Endometrial microvascular endothelial cells (primary cell): ENCODE data around the gene SULF2. TPM values are rescaled to one million over a fixed set of nuclear protein-coding genes. Genes with fewer than 3 reads are reported as not detected.
"Not testable (repeated sequence)": the region's sequence is repeated elsewhere in the genome, so short reads cannot be mapped to it uniquely, and the experiment has no call there.

Experiments used
- in situ Hi-C: cut with HindIII; loops from 2 replicates; pipeline ENCODE4 v1.10.0; 2017; ENCODE audit warnings: low sequenced_read_pairs, low pct_unique_long_range_greater_than_20kb; ENCODE audit errors: inconsistent ontology term
- total RNA-seq: library from RNA; depleted of rRNA; stranded (reverse); fragments of >200 nt; gene quantifications from one replicate; pipeline ENCODE4 v1.2.3, GENCODE V29; 2015; ENCODE audit errors: inconsistent ontology term

Gene SULF2
- total RNA-seq, 1 donor from 2014 or later = 59.9 TPM

GRCh38 chr20:47809161-47809960 is 24.1 kb upstream of the SULF2 start:
- in situ Hi-C loops = no loop called here

GRCh38 chr20:47805951-47806350 is 20.7 kb upstream of the SULF2 start:
- in situ Hi-C loops = no loop called here

- in situ Hi-C loops = not testable (repeated sequence)
These were observed 19.7 kb upstream of the SULF2 start for GRCh38 chr20:47804972-47805371.

- in situ Hi-C loops = not testable (repeated sequence)
These were observed 19.0 kb upstream of the SULF2 start for GRCh38 chr20:47804224-47804825.

GRCh38 chr20:47802975-47803374 is 17.7 kb upstream of the SULF2 start:
- in situ Hi-C loops = no loop called here

- in situ Hi-C loops = no loop called here
These were observed 17.1 kb upstream of the SULF2 start for GRCh38 chr20:47802226-47802920.

- in situ Hi-C loops = no loop called here
These were observed 16.5 kb upstream of the SULF2 start for GRCh38 chr20:47801759-47802158.

- in situ Hi-C loops = no loop called here
These were observed 15.8 kb upstream of the SULF2 start for GRCh38 chr20:47801079-47801478.

- in situ Hi-C loops = no loop called here
These were observed 15.3 kb upstream of the SULF2 start for GRCh38 chr20:47800623-47801022.

GRCh38 chr20:47799116-47799715 is 13.9 kb upstream of the SULF2 start:
- in situ Hi-C loops = loop anchor here (25.0 kb wide), 1 partner anchor 112 kb away; no protein-coding TSS in a partner anchor

- in situ Hi-C loops = loop anchor here (25.0 kb wide), 1 partner anchor 110 kb away; no protein-coding TSS in a partner anchor
These were observed 11.7 kb upstream of the SULF2 start for GRCh38 chr20:47796971-47797370.

- in situ Hi-C loops = loop anchor here (25.0 kb wide), 1 partner anchor 108 kb away; no protein-coding TSS in a partner anchor
These were observed 10.1 kb upstream of the SULF2 start for GRCh38 chr20:47795214-47795907.

GRCh38 chr20:47794264-47794663 is 9.0 kb upstream of the SULF2 start:
- in situ Hi-C loops = loop anchor here (25.0 kb wide), 1 partner anchor 107 kb away; no protein-coding TSS in a partner anchor

GRCh38 chr20:47792021-47792618 is 6.8 kb upstream of the SULF2 start:
- in situ Hi-C loops = loop anchor here (25.0 kb wide), 1 partner anchor 105 kb away; no protein-coding TSS in a partner anchor

- in situ Hi-C loops = loop anchor here (25.0 kb wide), 1 partner anchor 104 kb away; no protein-coding TSS in a partner anchor
These were observed 5.9 kb upstream of the SULF2 start for GRCh38 chr20:47791084-47791599.

- in situ Hi-C loops = loop anchor here (25.0 kb wide), 1 partner anchor 103 kb away; no protein-coding TSS in a partner anchor
These were observed 5.3 kb upstream of the SULF2 start for GRCh38 chr20:47790580-47790965.

- in situ Hi-C loops = loop anchor here (25.0 kb wide), 1 partner anchor 103 kb away; no protein-coding TSS in a partner anchor
These were observed 4.7 kb upstream of the SULF2 start for GRCh38 chr20:47789764-47790579.
